Panc1 (cell line): Measurements from ENCODE around the gene UBA1. TPM values are rescaled to one million over a fixed set of nuclear protein-coding genes. Genes with fewer than 3 reads are reported as not detected.

ENCODE experiments used
- ATAC-seq: fragments of 200-7000 bp; cut with Tn5 transposase; 2 replicates; pipeline ENCODE4 v1.9.1; 2020; ENCODE audit warnings: mild to moderate bottlenecking, moderate library complexity
- BruUV-seq: library from RNA; stranded (reverse); fragments of 400-500 nt; replicated peaks from 2 replicates; lab custom pipeline; 2021; lab: Mats Ljungman, UMichigan
- CTCF ChIA-PET: fragments of 300-600 bp; sonication (Branson Sonifier 250); formaldehyde crosslinking; loops from one replicate; lab custom pipeline; 2022; ENCODE audit warnings: antibody characterized with exemption; lab: Charles Lee
- POLR2A ChIA-PET: fragments of 300-600 bp; sonication (Branson Sonifier 250); formaldehyde crosslinking; loops from one replicate; lab custom pipeline; 2022; ENCODE audit warnings: antibody characterized with exemption; lab: Charles Lee
- DNase-seq: peaks from one replicate; pipeline ENCODE4 v3.0.0-alpha.2; 2010; ENCODE audit warnings: low read depth, low spot score
- H3K27ac ChIP-seq: 2 replicates; pipeline ENCODE4 v1.5.1; 2011; ENCODE audit warnings: mild to moderate bottlenecking, low read length, inconsistent platforms
- H3K27me3 ChIP-seq: fragments of 200-500 bp; sonication (Bioruptor generic); 2 replicates; pipeline ENCODE4 v1.6.0; 2014; ENCODE audit warnings: low read length, inconsistent platforms; ENCODE audit not compliant: control insufficient read depth, insufficient read depth
- H3K36me3 ChIP-seq: fragments of 200-500 bp; sonication (Bioruptor generic); 2 replicates; pipeline ENCODE4 v1.5.1; 2014; ENCODE audit warnings: inconsistent platforms, mild to moderate bottlenecking, low read length, moderate library complexity; ENCODE audit not compliant: control insufficient read depth, insufficient read depth
- H3K4me1 ChIP-seq: 2 replicates; pipeline ENCODE4 v1.5.1; 2011; ENCODE audit warnings: inconsistent platforms, mild to moderate bottlenecking, low read length, moderate library complexity; ENCODE audit not compliant: control insufficient read depth, insufficient read depth
- H3K4me3 ChIP-seq, 2 experiments: 2 replicates each; pipeline ENCODE4 v1.5.1; 2011 to 2012; ENCODE audit warnings: low read depth in 2 of 2, low read length in 2 of 2, mild to moderate bottlenecking in 2 of 2, inconsistent platforms in 1 of 2, moderate library complexity in 1 of 2
- H3K9me3 ChIP-seq: fragments of 200-500 bp; sonication (Bioruptor generic); 2 replicates; pipeline ENCODE4 v1.5.1; 2014; ENCODE audit warnings: low read depth, mild to moderate bottlenecking, inconsistent platforms, low read length, moderate library complexity; ENCODE audit not compliant: control insufficient read depth, insufficient read depth
- POLR2AphosphoS5 ChIP-seq: IDR thresholded peaks from 2 replicates; pipeline ENCODE4 v1.6.1; 2012; ENCODE audit warnings: mild to moderate bottlenecking, low read depth, low read length, moderate library complexity
- SIN3A ChIP-seq: IDR thresholded peaks from 2 replicates; pipeline ENCODE4 v1.6.1; 2012; ENCODE audit warnings: low read depth, mild to moderate bottlenecking, low read length, moderate library complexity, borderline replicate concordance; ENCODE audit not compliant: insufficient read depth
- TCF7L2 ChIP-seq: IDR thresholded peaks from 2 replicates; pipeline ENCODE4 v1.6.1; 2011; ENCODE audit warnings: mild to moderate bottlenecking, low read depth, low read length, inconsistent platforms
- in situ Hi-C: cut with HindIII; loops from 2 replicates; pipeline ENCODE4 v1.10.0; 2016; ENCODE audit warnings: low sequenced_read_pairs, low pct_unique_long_range_greater_than_20kb
- intact Hi-C: fragments of 100-400 bp; cut with micrococcal nuclease; formaldehyde crosslinking; loops from one replicate; pipeline ENCODE4 v1.10.0; 2022; ENCODE audit not compliant: unreplicated experiment
- total RNA-seq: library from RNA; stranded (reverse); gene quantifications from one replicate; pipeline ENCODE4 v1.2.1, GENCODE V29; 2021; ENCODE audit not compliant: unreplicated experiment
- TF ChIP-seq, protein P1 (sequence below), 2 experiments: IDR thresholded peaks; 2 replicates each; pipeline ENCODE4 v1.6.1; 2011 to 2012; ENCODE audit warnings: low read depth in 2 of 2, control low read depth in 1 of 2, low read length in 1 of 2, mild to moderate bottlenecking in 1 of 2, moderate library complexity in 1 of 2; ENCODE audit not compliant: insufficient read depth in 1 of 2
- TF ChIP-seq, protein P2 (sequence below): fragments of 450-650 bp; IDR thresholded peaks from 2 replicates; pipeline ENCODE4 v1.5.1; 2017; ENCODE audit warnings: mild to moderate bottlenecking

Gene UBA1
- total RNA-seq, 1 experiment from 2014 or later = 302 TPM

DNA sequence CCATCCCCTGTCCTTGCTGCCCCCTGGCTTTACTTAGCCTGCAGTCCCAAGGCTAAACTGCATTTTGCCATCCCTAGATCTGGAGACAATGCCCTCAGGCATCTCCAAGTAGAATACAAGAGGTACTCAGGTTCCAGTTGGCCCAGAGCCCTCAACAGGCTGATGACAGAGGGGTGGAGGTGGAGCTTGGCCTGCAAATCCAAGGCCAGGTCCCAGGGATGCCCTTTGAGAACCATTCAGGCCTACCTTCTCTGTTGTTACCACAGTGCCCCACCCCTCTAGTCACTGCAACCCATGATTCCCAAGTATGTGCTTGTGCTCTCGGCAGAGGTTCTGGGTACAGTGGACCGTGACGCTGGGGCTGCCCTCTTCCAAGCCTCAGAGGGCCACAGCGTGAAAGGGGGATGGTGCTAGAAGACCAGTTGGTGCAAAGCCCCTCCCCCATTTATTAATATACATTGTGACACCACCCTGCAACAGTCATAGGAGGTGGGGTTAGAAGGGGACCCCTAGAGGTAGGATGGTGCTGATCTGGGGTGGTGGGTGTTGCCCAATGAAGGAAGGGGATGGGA lies 6.4 kb upstream of the UBA1 start:
- ChIA-PET CTCF (no interaction called here), POLR2A (no interaction called here)
- no peak for DNase-seq
- in situ Hi-C loops = no loop called here
- no peak overlapping the region for H3K4me3 ChIP-seq
- H3K27ac ChIP-seq = no peak overlapping the region
- peaks cover 3% of the 10 kb centered on the region; the same call in 1 of the 2 replicates for H3K36me3 ChIP-seq
- no peaks in the 10 kb centered on the region for H3K4me1 ChIP-seq
- no peaks in the 10 kb centered on the region for H3K9me3 ChIP-seq
- TF ChIP-seq, protein P1, sequence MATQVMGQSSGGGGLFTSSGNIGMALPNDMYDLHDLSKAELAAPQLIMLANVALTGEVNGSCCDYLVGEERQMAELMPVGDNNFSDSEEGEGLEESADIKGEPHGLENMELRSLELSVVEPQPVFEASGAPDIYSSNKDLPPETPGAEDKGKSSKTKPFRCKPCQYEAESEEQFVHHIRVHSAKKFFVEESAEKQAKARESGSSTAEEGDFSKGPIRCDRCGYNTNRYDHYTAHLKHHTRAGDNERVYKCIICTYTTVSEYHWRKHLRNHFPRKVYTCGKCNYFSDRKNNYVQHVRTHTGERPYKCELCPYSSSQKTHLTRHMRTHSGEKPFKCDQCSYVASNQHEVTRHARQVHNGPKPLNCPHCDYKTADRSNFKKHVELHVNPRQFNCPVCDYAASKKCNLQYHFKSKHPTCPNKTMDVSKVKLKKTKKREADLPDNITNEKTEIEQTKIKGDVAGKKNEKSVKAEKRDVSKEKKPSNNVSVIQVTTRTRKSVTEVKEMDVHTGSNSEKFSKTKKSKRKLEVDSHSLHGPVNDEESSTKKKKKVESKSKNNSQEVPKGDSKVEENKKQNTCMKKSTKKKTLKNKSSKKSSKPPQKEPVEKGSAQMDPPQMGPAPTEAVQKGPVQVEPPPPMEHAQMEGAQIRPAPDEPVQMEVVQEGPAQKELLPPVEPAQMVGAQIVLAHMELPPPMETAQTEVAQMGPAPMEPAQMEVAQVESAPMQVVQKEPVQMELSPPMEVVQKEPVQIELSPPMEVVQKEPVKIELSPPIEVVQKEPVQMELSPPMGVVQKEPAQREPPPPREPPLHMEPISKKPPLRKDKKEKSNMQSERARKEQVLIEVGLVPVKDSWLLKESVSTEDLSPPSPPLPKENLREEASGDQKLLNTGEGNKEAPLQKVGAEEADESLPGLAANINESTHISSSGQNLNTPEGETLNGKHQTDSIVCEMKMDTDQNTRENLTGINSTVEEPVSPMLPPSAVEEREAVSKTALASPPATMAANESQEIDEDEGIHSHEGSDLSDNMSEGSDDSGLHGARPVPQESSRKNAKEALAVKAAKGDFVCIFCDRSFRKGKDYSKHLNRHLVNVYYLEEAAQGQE (IDR thresholded peaks at IDR 0.05; ENCODE audit: insufficient read depth in 1 of 2, low read depth in 2 of 2, low read length in 1 of 2) = no peak
- no peak for TF ChIP-seq POLR2AphosphoS5
- TF ChIP-seq, protein P2, sequence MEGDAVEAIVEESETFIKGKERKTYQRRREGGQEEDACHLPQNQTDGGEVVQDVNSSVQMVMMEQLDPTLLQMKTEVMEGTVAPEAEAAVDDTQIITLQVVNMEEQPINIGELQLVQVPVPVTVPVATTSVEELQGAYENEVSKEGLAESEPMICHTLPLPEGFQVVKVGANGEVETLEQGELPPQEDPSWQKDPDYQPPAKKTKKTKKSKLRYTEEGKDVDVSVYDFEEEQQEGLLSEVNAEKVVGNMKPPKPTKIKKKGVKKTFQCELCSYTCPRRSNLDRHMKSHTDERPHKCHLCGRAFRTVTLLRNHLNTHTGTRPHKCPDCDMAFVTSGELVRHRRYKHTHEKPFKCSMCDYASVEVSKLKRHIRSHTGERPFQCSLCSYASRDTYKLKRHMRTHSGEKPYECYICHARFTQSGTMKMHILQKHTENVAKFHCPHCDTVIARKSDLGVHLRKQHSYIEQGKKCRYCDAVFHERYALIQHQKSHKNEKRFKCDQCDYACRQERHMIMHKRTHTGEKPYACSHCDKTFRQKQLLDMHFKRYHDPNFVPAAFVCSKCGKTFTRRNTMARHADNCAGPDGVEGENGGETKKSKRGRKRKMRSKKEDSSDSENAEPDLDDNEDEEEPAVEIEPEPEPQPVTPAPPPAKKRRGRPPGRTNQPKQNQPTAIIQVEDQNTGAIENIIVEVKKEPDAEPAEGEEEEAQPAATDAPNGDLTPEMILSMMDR = no peak
- no peak for TF ChIP-seq SIN3A
- no peak for TF ChIP-seq TCF7L2
- ATAC-seq = no peak
- no TSS peak for BruUV-seq
- intact Hi-C loops = no loop called here
- H3K27me3 ChIP-seq = no peaks in the 10 kb centered on the region

- TF ChIP-seq, protein P2 = no peak
- TF ChIP-seq SIN3A = no peak
- TF ChIP-seq POLR2AphosphoS5 = no peak
- TF ChIP-seq, protein P1 (IDR thresholded peaks at IDR 0.05; ENCODE audit: insufficient read depth in 1 of 2, low read depth in 2 of 2, low read length in 1 of 2) = no peak
- BruUV-seq = no TSS peak
- POLR2A ChIA-PET = interaction anchor here (0.6 kb wide), 2 partner anchors 20 to 38 kb away, joined by 5 to 16 read pairs; no protein-coding TSS in a partner anchor
- no peaks in the 10 kb centered on the region for H3K27me3 ChIP-seq
- H3K36me3 ChIP-seq = peaks cover 3% of the 10 kb centered on the region; the same call in 1 of the 2 replicates
- in situ Hi-C loops = no loop called here
- DNase-seq (no peak), ATAC-seq (no peak)
- peaks cover 12% of the 10 kb centered on the region for H3K4me1 ChIP-seq
- H3K27ac ChIP-seq = no peak overlapping the region
- intact Hi-C loops = loop anchor here (10.0 kb wide), 2 partner anchors 195 to 335 kb away; no protein-coding TSS in a partner anchor
- no peaks in the 10 kb centered on the region for H3K9me3 ChIP-seq
- CTCF ChIA-PET = no interaction called here
- H3K4me3 ChIP-seq = no peak overlapping the region
These were observed 3.7 kb upstream of the UBA1 start for GRCh38 chrX:47189906-47190305.
